Measurements from ENCODE around the gene PDLIM7. TPM values are rescaled to one million over a fixed set of nuclear protein-coding genes. Genes with fewer than 3 reads are reported as not detected.

The PDLIM7 gene
- total RNA-seq, 1 donor from 2014 or later = 24.4 TPM

- DNase-seq (ENCODE audit: low read depth in 2 of 2) = no peak
Observed at GRCh38 chr5:177524941-177525655, 27.7 kb upstream of the PDLIM7 start.

- no peak for DNase-seq (ENCODE audit: low read depth in 2 of 2)
Observed at GRCh38 chr5:177524539-177524900, 27.1 kb upstream of the PDLIM7 start.

GRCh38 chr5:177523711-177524538, 26.5 kb upstream of the PDLIM7 start:
- no peak for DNase-seq (ENCODE audit: low read depth in 2 of 2)

- DNase-seq (ENCODE audit: low read depth in 2 of 2) = peak in 1 of 2 donors; percentile 21
Observed at GRCh38 chr5:177520916-177521513, 23.6 kb upstream of the PDLIM7 start.

- DNase-seq (ENCODE audit: low read depth in 2 of 2) = no peak
Observed at GRCh38 chr5:177520271-177520670, 22.9 kb upstream of the PDLIM7 start.

- no peak for DNase-seq (ENCODE audit: low read depth in 2 of 2)
Observed at GRCh38 chr5:177519463-177520235, 22.2 kb upstream of the PDLIM7 start.

GRCh38 chr5:177516601-177517568, 19.5 kb upstream of the PDLIM7 start, which contains the start of gene DDX41:
DDX41 (minus strand) TSS chr5:177516961; CDS start chr5:177516945, 16 bp downstream.
- peak; percentile 99 for DNase-seq (ENCODE audit: low read depth in 2 of 2)

GRCh38 chr5:177515580-177515979, 18.2 kb upstream of the PDLIM7 start:
- DNase-seq (ENCODE audit: low read depth in 2 of 2) = no peak

- no peak for DNase-seq (ENCODE audit: low read depth in 2 of 2)
Observed at GRCh38 chr5:177514541-177514940, 17.1 kb upstream of the PDLIM7 start.

GRCh38 chr5:177513500-177513899, 16.1 kb upstream of the PDLIM7 start:
- DNase-seq (ENCODE audit: low read depth in 2 of 2) = no peak

- no peak for DNase-seq (ENCODE audit: low read depth in 2 of 2)
Observed at GRCh38 chr5:177512736-177513380, 15.5 kb upstream of the PDLIM7 start.

- no peak for DNase-seq (ENCODE audit: low read depth in 2 of 2)
Observed at GRCh38 chr5:177511796-177512675, 14.6 kb upstream of the PDLIM7 start.

- DNase-seq (ENCODE audit: low read depth in 2 of 2) = no peak
Observed at GRCh38 chr5:177511181-177511580, 13.8 kb upstream of the PDLIM7 start.

- DNase-seq (ENCODE audit: low read depth in 2 of 2) = no peak
Observed at GRCh38 chr5:177510567-177511053, 13.2 kb upstream of the PDLIM7 start.

- DNase-seq (ENCODE audit: low read depth in 2 of 2) = no peak
Observed at GRCh38 chr5:177509991-177510566, 12.7 kb upstream of the PDLIM7 start.

GRCh38 chr5:177509381-177509951, 12.1 kb upstream of the PDLIM7 start, which contains the start of gene DOK3:
DOK3 (minus strand) TSS chr5:177509826; CDS start chr5:177509540, 286 bp downstream.
- peak in 1 of 2 donors; percentile 50 for DNase-seq (ENCODE audit: low read depth in 2 of 2)

- DNase-seq (ENCODE audit: low read depth in 2 of 2) = peak in 1 of 2 donors; percentile 48
Observed at GRCh38 chr5:177508837-177509236, 11.4 kb upstream of the PDLIM7 start.

GRCh38 chr5:177508221-177508611, 10.8 kb upstream of the PDLIM7 start:
- no peak for DNase-seq (ENCODE audit: low read depth in 2 of 2)

Measured in lung microvascular endothelial cell (primary cell).